ENCODE results near the gene ZNF827. TPM values are rescaled to one million over a fixed set of nuclear protein-coding genes. Genes with fewer than 3 reads are reported as not detected.

ZNF827 gene, protein sequence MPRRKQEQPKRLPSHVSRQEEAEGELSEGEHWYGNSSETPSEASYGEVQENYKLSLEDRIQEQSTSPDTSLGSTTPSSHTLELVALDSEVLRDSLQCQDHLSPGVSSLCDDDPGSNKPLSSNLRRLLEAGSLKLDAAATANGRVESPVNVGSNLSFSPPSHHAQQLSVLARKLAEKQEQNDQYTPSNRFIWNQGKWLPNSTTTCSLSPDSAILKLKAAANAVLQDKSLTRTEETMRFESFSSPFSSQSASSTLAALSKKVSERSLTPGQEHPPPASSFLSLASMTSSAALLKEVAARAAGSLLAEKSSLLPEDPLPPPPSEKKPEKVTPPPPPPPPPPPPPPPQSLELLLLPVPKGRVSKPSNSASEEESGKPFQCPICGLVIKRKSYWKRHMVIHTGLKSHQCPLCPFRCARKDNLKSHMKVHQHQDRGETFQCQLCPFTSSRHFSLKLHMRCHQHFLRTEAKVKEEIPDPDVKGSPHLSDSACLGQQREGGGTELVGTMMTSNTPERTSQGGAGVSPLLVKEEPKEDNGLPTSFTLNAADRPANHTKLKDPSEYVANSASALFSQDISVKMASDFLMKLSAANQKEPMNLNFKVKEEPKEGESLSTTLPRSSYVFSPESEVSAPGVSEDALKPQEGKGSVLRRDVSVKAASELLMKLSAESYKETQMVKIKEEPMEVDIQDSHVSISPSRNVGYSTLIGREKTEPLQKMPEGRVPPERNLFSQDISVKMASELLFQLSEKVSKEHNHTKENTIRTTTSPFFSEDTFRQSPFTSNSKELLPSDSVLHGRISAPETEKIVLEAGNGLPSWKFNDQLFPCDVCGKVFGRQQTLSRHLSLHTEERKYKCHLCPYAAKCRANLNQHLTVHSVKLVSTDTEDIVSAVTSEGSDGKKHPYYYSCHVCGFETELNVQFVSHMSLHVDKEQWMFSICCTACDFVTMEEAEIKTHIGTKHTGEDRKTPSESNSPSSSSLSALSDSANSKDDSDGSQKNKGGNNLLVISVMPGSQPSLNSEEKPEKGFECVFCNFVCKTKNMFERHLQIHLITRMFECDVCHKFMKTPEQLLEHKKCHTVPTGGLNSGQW
- total RNA-seq, result 10 to 100 TPM in 3 of 4 donors, 1 to 10 TPM in 1; 7.3 to 15.2 (median 13.3) TPM
- 1 to 10 TPM; 1.7 to 3.1 (median 2.6) TPM for polyA plus RNA-seq
- long read RNA-seq, donor 1, full-length matches to known transcripts, result 1 of 1 reads
- long read RNA-seq, donor 1, partial matches to known transcripts, result 0 of 1 reads
- long read RNA-seq, donor 1, other reads (novel, unspliced or antisense), result 0 of 1 reads
- long read RNA-seq, donor 2, partial matches to known transcripts, result 2 of 17 reads
- long read RNA-seq, donor 2, other reads (novel, unspliced or antisense), result 15 of 17 reads

DNA sequence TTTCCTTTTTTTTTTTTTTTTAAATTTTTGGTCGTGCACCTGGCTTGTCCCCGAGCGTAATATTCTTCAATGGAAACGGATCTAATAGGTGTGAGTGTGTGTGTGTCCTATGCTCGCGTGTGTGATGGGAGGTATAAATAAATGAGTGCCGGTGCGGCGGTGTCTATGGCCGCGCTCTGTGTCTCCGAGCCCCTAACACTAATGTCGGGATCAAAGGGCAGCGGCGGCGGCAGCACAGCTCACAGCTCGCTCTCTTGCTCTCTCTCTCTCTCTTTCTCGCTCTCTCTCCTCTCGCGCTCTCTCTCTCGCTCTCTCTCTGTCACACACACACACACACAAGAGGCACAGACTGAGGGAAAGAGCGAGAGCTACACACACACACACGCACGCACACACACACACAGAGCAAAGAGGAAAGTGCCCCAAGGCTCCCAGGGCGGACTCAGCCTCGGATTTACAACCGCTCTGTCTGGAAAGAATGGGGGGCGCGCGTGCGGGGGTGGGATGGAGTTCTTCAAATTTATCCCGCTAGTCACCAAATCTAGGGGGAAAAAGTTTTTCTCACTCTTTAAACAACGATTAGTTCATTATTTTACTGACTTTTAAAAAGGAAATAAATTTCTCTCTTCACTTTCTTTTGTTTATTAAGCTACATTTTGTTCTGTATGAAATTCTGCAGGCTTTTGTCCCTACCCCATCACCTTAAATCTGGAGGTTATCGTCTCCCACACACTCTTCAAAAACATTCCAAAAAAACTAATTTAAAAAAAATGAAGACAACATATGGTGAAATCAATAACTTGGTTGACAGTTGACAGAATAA lies at the start of gene ZNF827:
Gene ZNF827, minus strand, starts transcription at position 206 of the 823 bp plus-strand sequence. CDS start 416 bp downstream, outside the sequence.
- intact Hi-C loops (cut with DNase I), result loop anchor here (5.0 to 10.0 kb wide), 4 partner anchors 54 to 238 kb away; partner anchors contain the start of gene LSM6 (in 1 of the 2)

DNA sequence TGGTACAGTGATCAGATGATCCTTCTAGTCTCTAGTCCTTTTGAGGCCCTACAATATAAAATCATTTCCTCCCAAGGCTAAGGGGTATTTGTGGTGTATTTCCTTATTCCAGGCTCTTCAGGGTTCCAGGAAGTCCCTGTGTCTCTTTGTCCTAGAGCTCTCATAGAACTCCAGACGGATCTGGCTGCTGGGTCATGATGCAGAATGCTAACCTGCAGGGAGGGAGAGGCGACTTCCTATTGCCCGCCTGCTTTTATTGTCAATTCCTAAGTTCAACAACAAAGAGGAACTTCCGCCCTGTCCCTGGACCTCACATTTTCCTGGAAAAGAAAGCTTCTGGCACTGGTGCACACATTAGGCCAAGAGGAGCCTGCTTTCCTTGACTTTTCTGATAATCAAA lies 45.9 kb upstream of the ZNF827 start:
- 73 to 78% (median 76%) methylated on average over 4 of the region's 4 CpGs for WGBS, 3 donors
- no peak for DNase-seq
- no peaks in the 10 kb centered on the region for H3K36me3 ChIP-seq (ENCODE audit: insufficient read depth in 1 of 2, low read depth in 1 of 2)
- H3K4me3 ChIP-seq, result no peak overlapping the region
- no peaks in the 10 kb centered on the region for H3K4me1 ChIP-seq
- no peak for ATAC-seq
- no peak overlapping the region for H3K27ac ChIP-seq
- no peaks in the 10 kb centered on the region for H3K9me3 ChIP-seq
- TF ChIP-seq, protein P1, sequence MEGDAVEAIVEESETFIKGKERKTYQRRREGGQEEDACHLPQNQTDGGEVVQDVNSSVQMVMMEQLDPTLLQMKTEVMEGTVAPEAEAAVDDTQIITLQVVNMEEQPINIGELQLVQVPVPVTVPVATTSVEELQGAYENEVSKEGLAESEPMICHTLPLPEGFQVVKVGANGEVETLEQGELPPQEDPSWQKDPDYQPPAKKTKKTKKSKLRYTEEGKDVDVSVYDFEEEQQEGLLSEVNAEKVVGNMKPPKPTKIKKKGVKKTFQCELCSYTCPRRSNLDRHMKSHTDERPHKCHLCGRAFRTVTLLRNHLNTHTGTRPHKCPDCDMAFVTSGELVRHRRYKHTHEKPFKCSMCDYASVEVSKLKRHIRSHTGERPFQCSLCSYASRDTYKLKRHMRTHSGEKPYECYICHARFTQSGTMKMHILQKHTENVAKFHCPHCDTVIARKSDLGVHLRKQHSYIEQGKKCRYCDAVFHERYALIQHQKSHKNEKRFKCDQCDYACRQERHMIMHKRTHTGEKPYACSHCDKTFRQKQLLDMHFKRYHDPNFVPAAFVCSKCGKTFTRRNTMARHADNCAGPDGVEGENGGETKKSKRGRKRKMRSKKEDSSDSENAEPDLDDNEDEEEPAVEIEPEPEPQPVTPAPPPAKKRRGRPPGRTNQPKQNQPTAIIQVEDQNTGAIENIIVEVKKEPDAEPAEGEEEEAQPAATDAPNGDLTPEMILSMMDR (IDR thresholded peaks at IDR 0.05), result no peak
- intact Hi-C loops (cut with DNase I), result no loop called here
- H3K27me3 ChIP-seq (ENCODE audit: insufficient read depth in 3 of 3, low read length in 2 of 3), result no peaks in the 10 kb centered on the region

More for the DNA sequence above, at the start of gene ZNF827:
- Histone ChIP-seq H3K9me3 (no peaks in the 10 kb centered on the region), H3K27ac (peak within 1 kb of the TSS; percentile 85), H3K4me3 (peak within 1 kb of the TSS; percentile 80), H3K4me1 (peaks cover 20% of the 10 kb centered on the region), H3K36me3 (ENCODE audit: insufficient read depth in 1 of 2, low read depth in 1 of 2) (no peaks in the 10 kb centered on the region), H3K27me3 (ENCODE audit: insufficient read depth in 3 of 3, low read length in 2 of 3) (no peaks in the 10 kb centered on the region)
- ATAC-seq (peak; percentile 61 to 69 (median 67)), DNase-seq (peak; percentile 48 to 83)
- 3 to 8% (median 4%) methylated on average over 33 to 34 of the region's 34 CpGs for WGBS, 3 donors
- TF ChIP-seq, protein P1 (IDR thresholded peaks at IDR 0.05), result no peak

DNA sequence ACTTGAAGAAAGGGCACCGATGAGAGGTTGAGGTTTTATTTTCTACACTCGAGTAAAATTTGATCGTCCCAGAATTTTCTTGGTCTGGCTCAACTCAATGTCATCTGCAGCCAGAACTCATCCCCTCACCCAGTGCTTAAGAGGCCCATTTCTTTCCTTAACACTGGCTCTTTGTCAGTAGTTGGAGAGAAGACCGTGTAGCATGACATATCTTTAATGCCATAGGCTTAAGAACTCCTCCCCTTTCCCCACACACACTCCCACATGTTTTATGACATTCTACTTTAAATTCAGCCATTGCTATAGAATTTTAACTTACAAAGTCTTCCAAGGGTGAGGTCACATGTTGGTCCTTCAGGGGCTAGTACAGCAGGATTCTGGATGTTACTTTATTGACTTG lies 44.2 kb upstream of the ZNF827 start:
- no peaks in the 10 kb centered on the region for H3K4me1 ChIP-seq
- intact Hi-C loops (cut with DNase I), result no loop called here
- TF ChIP-seq, protein P1 (IDR thresholded peaks at IDR 0.05), result no peak
- no peaks in the 10 kb centered on the region for H3K36me3 ChIP-seq (ENCODE audit: insufficient read depth in 1 of 2, low read depth in 1 of 2)
- no peak overlapping the region for H3K27ac ChIP-seq
- DNase-seq (no peak), ATAC-seq (no peak)
- no peaks in the 10 kb centered on the region for H3K9me3 ChIP-seq
- no peak overlapping the region for H3K4me3 ChIP-seq
- no peaks in the 10 kb centered on the region for H3K27me3 ChIP-seq (ENCODE audit: insufficient read depth in 3 of 3, low read length in 2 of 3)
- WGBS, 3 donors, result 51 to 59% (median 52%) methylated on average over 4 of the region's 4 CpGs

DNA sequence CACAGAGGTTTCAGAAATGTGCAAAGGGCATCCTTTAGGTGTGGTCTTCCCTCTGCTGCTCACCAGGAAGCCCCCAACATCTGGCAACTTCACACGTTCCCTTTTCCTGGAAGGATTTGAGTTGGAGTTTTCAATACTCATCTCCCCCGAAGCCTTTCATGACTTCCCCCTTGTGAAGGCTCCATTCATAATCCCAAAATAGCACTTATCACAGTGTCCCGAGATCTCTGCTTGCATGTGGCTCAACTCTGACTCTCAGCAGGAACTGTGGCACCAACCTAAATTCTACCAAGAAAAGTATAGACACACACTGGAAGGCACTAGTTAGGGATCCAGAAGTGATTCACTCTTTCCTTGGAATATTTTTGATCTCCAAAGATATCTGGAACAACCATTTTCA lies 40.5 kb upstream of the ZNF827 start:
- DNase-seq (no peak), ATAC-seq (no peak)
- intact Hi-C loops (cut with DNase I), result no loop called here
- H3K9me3 ChIP-seq, result no peaks in the 10 kb centered on the region
- TF ChIP-seq, protein P1 (IDR thresholded peaks at IDR 0.05), result no peak
- H3K27ac ChIP-seq, result no peak overlapping the region
- H3K4me1 ChIP-seq, result no peaks in the 10 kb centered on the region
- WGBS, 3 donors, result 44 to 48% (median 44%) methylated on average over 3 of the region's 3 CpGs
- no peaks in the 10 kb centered on the region for H3K36me3 ChIP-seq (ENCODE audit: insufficient read depth in 1 of 2, low read depth in 1 of 2)
- H3K27me3 ChIP-seq (ENCODE audit: insufficient read depth in 3 of 3, low read length in 2 of 3), result no peaks in the 10 kb centered on the region
- no peak overlapping the region for H3K4me3 ChIP-seq
